Erythroblast (primary cell): ENCODE measurements around the gene PAX6.

Experiments used
- GATA1 ChIP-seq: IDR thresholded peaks from 2 replicates; pipeline ENCODE4 v1.6.1; 2011; ENCODE audit warnings: low read depth, mild to moderate bottlenecking, control low read depth, low read length, moderate library complexity
- POLR2A ChIP-seq: IDR thresholded peaks from 2 replicates; pipeline ENCODE4 v1.6.1; 2011; ENCODE audit warnings: mild to moderate bottlenecking, low read length

DNA sequence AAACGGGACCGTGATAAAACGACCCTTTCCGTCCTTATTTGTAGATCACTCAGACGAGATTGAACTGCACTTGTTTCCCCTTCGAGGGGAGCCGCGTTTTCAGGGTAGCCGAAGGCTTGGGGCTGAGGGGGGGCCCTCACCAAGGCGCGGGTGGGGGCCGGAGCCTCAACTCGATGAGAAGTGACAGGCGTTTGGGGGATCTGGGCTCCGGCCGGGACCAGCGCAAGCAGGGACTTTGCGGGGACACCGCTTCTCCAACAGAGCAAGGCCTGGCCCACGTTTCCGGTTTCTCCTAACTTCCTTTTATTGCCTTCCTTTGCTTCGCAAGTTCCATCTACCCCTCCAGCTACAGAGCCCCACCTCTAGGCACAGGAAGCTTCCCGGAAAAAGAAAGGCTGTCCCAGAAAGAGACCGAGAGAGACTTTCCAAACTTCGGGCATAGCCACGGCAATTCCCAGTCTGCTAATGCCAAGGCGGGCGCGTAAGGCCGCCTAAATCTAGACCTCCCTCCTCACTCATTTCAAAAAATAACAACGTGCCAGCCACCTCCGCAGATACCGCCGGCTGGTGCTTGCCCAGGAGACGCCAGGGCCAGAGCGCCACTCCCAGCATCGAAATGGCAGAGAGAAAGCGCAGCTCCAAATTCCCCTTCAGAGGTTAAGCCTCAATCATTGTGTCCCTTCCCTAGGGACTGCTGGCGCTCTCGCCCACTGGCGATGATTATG lies 6.6 kb downstream of the PAX6 start:
- TF ChIP-seq POLR2A (no peak), GATA1 (no peak)
